NCI-H2029 treated with DMSO at 0.1 percent for 48 hours (cell line): Measurements from ENCODE around the gene ITGB3BP.

Experiments used
- DNase-seq: peaks from one replicate; lab custom pipeline; 2025; lab: John Stamatoyannopoulos, UW

The ITGB3BP gene

DNA sequence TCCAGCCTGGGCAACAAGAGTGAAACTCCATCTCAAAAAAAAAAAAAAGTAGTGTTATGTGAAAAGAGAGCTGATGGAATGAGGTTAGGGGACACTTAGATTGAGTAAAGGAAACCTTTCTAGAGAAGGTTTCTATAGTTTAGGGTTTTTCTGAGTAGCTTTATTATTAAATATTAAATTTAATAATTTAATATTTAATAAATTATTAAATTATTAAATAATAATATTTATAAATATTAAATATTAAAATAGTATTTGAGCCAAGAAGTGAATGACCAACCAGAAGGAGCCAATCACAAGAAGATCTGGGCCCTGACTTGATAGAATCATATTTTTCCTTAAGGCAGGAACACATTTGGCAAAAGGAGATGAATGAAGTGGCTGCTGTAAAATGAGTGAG lies 104.9 kb downstream of the ITGB3BP start:
- DNase-seq: no peak

DNA sequence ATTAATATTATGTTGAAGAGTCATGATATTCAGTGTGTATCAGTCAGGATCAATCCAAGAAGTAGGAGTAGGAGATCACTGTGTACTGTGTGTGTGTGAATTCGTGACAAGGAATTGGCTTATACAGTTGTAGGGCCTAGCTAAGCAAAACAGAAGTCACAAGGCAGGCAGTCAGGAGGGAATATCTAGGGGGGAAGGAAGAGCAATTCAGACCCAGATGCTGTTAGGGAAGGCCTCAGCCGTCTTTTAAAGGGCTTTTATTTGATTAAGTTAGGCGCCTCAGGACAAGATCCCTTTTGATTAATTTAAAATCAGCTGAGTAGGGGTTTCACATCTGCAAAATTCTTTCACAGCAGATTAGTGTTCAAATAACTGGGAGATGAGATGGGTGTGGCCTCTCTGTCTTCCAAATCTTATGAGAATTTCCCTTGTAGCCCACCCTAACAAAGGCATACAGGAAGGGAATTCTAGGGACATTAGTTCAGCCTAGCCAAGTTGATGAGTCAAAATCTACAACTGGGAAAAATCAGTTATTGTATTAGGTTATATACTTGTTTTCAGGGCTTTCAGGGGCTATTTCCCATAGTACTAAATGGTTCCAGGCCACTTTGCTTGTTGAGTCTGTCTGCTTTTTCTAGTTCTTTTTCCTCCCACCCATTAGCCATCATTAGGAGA lies 108.2 kb downstream of the ITGB3BP start:
- DNase-seq: no peak

DNA sequence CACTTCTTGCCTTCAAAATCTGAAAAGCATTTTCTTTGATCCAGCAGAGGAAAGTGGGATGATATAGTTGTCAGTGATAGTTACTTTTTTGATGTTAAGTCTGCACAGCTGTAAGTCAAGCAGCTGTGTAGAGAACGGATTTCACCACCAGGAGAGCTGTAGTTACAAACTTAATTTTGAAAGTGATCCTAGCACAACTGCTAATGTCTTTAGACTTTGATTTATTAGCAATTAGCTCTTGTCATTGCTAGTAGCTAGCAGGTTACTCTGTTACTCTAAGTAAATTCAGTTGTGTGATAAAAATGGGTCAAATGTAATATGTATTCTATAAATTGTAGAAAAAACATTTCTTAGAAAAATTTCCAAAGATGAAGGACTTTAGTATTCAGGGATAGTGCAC lies 109.6 kb downstream of the ITGB3BP start:
- no peak for DNase-seq

DNA sequence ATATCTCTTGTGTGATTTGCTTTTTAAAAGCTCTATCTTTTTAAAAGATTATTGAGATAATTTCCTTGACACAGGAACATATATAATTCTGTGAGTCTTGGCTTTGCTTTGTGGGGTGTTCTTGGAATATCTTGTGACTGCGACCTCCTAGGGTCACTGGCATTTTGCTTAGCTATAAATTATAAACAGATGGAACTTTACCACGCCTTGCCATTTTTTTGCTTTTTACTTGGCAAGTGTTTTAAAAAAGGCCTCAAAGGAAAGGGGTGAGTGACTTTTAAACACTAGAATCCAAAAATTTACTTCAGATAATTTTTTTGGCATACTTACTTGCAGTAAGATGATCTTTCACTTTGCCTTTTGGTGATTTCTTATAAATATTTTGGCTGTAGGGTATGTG lies 112.0 kb downstream of the ITGB3BP start:
- DNase-seq: no peak

DNA sequence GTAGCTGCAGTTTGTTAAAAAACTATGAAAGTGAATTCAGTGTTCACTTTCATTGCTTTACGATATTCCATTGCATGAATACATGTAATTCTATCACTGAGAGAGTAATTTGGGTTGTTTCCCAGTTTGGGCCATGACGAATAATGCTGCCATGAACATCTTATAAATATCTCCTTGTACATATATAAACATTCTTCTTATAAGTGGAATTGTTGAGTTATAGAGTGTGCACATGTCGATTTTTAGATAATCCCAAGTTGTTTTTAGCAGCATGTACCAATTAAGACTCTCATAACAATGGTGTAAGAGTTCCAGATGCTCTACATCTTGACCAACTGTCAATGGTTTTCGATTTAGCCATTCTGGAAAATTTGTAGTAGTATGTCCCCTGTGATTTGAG lies 114.7 kb downstream of the ITGB3BP start:
- DNase-seq: no peak

DNA sequence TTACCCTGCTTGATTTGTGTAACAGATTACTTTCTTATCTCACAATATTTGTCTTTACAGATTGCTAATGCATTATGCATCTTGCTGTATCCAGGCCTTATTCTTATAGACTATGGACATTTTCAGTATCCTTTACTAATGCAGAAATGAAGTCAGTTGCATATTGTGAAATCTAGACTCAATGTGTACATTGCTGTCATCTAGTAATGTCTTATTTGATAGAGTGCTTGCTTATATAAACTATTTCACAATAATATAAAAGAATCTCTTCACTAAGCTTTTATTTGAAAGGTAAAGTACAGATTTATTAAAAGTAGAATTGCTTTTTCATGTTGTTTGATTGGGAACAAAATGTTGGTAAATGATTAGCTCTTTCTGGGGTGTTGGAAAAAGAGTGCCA lies 116.0 kb downstream of the ITGB3BP start:
- no peak for DNase-seq

DNA sequence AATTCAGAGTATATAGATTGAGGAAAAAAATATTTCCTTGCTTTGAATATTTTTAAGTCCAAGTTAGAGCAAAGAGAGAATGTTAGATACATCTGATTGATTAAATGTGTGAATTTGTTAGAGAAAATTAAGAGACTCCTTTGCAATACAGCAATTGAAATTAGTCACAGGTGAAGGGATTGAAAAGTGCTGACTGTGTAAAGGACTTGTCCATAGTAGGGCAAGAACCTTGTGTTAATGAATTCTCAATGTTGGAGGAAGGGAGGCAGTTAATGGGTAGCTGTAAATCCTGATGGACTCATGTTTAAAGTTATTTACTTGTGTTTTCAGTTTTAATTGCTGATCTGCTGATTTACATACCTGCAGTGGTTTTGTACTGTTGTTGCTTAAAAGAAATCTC lies 117.0 kb downstream of the ITGB3BP start:
- DNase-seq: no peak

DNA sequence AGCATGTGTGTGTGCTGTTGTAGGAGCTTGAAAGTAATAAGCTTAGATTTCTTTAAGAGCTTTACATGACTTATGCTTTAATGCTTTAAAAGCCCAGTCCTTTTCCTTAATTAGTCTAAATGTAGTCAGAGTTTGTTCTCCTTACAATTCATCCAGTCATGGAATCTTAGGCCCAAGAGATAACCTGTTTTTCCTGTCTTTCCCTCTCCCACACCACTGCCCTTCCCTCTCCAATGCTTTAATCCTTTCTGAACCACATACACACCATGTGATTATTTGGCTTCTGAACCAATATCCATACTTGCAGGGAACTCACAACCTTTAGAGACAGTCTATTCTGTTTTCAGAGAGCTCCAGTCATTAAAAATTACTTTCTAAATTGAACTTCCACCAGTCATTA lies 118.0 kb downstream of the ITGB3BP start:
- no peak for DNase-seq

DNA sequence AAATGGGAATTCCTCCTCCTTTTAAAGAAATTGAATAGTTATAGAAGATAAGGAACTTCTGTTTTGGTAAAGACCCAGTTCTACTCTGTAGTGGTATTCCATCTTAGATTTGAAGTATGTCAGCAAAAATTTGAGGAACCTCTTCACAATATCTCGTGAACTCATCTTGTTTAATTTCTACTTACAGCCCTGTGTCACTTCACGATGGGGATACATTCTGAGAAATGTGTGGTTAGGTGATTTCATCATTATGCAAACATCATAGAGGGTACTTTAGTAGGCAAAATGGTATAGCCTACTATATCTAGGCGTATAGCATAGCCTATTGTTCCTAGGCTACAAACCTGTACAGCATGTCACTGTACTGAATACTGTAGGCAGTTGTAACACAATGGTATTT lies 119.6 kb downstream of the ITGB3BP start:
- no peak for DNase-seq

DNA sequence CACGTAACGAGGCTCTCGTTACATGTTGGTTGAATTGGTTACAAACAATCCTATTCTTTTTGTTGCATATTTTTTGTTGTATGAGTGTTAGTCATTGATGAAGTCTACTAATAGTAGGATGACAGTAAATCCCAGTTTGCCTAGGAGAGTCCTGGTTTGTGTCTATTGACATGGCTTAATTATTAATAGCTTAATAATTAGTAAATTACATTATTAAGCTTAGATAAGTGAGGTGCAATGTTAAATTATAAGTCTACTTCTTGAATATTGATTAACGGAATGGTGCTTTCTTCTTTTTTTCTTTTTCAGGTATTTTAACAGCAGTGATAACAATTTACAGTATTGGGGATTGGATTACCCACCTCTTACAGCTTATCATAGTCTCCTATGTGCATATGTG lies 121.1 kb downstream of the ITGB3BP start:
- no peak for DNase-seq
